ENCODE results near the gene BBS2. TPM values are rescaled to one million over a fixed set of nuclear protein-coding genes. Genes with fewer than 3 reads are reported as not detected.
A peak's percentile ranks its signal among the peaks of the same experiment; 100 is the strongest.

The BBS2 gene
- total RNA-seq, 1 experiment from 2014 or later: 24.0 TPM

- intact Hi-C loops (cut with micrococcal nuclease; ENCODE audit: unreplicated experiment): no loop called here
- ATAC-seq (no peak), DNase-seq (ENCODE audit: low read depth, low spot score) (no peak)
- TF ChIP-seq POLR2AphosphoS5 (IDR thresholded peaks at IDR 0.05; ENCODE audit: low read depth, low read length): no peak
- no peak for TF ChIP-seq SIN3A (IDR thresholded peaks at IDR 0.05; ENCODE audit: borderline replicate concordance, insufficient read depth, low read depth, low read length)
- no peak for TF ChIP-seq CTCF (IDR thresholded peaks at IDR 0.05)
- TF ChIP-seq REST (IDR thresholded peaks at IDR 0.05; ENCODE audit: insufficient read depth in 1 of 2, low read depth in 2 of 2, low read length in 1 of 2): no peak
- TF ChIP-seq TCF7L2 (IDR thresholded peaks at IDR 0.05; ENCODE audit: low read depth, low read length): no peak
- H3K9me3 ChIP-seq (ENCODE audit: control insufficient read depth, insufficient read depth, low read depth, low read length): no peaks in the 10 kb centered on the region
- ChIA-PET CTCF (no interaction called here), POLR2A (no interaction called here)
- in situ Hi-C loops (cut with HindIII; ENCODE audit: low pct_unique_long_range_greater_than_20kb, low sequenced_read_pairs): no loop called here
- no peak overlapping the region for H3K4me3 ChIP-seq (ENCODE audit: low read depth in 2 of 2, low read length in 2 of 2)
- BruUV-seq (replicated peaks): no TSS peak
- H3K27me3 ChIP-seq (ENCODE audit: control insufficient read depth, insufficient read depth, low read length): no peaks in the 10 kb centered on the region
- H3K36me3 ChIP-seq (ENCODE audit: control insufficient read depth, insufficient read depth, low read length): no peaks in the 10 kb centered on the region
- no peak overlapping the region for H3K27ac ChIP-seq (ENCODE audit: low read length)
- peaks cover 4% of the 10 kb centered on the region; the same call in 1 of the 2 replicates for H3K4me1 ChIP-seq (ENCODE audit: control insufficient read depth, insufficient read depth, low read length)
Observed at GRCh38 chr16:56525236-56525635, 5.4 kb upstream of the BBS2 start.

DNA sequence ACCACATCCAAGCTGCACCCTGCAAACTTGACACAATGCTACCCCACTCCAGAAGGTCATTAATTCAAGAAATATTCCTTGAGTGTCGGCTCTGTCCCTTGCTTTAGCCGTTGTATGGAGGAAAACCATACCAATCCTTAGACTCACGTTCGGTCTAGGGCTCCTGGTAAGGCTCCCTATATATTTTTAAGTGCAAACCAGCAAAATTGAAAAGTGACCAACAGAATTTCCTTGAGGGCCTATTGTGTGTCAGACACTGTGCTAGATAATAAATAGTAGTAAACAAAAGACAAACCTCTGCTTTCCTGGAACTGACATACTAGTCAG is 390 bp upstream of the BBS2 start:
- Histone ChIP-seq H3K27ac (ENCODE audit: low read length) (peak overlapping the region; percentile 90), H3K27me3 (ENCODE audit: control insufficient read depth, insufficient read depth, low read length) (no peaks in the 10 kb centered on the region), H3K4me3 (ENCODE audit: low read depth in 2 of 2, low read length in 2 of 2) (peak overlapping the region; percentile 76 to 78), H3K9me3 (ENCODE audit: control insufficient read depth, insufficient read depth, low read depth, low read length) (no peaks in the 10 kb centered on the region), H3K36me3 (ENCODE audit: control insufficient read depth, insufficient read depth, low read length) (no peaks in the 10 kb centered on the region; the same call in 1 of the 2 replicates), H3K4me1 (ENCODE audit: control insufficient read depth, insufficient read depth, low read length) (peaks cover 27% of the 10 kb centered on the region)
- in situ Hi-C loops (cut with HindIII; ENCODE audit: low pct_unique_long_range_greater_than_20kb, low sequenced_read_pairs): no loop called here
- POLR2A ChIA-PET: no interaction called here
- no peak for DNase-seq (ENCODE audit: low read depth, low spot score)
- CTCF ChIA-PET: no interaction called here
- peak; percentile 69 for ATAC-seq
- BruUV-seq (replicated peaks): no TSS peak
- intact Hi-C loops (cut with micrococcal nuclease; ENCODE audit: unreplicated experiment): no loop called here
- TF ChIP-seq SIN3A (IDR thresholded peaks at IDR 0.05; ENCODE audit: borderline replicate concordance, insufficient read depth, low read depth, low read length) (no peak), TCF7L2 (IDR thresholded peaks at IDR 0.05; ENCODE audit: low read depth, low read length) (no peak), POLR2AphosphoS5 (IDR thresholded peaks at IDR 0.05; ENCODE audit: low read depth, low read length) (no peak), REST (IDR thresholded peaks at IDR 0.05; ENCODE audit: insufficient read depth in 1 of 2, low read depth in 2 of 2, low read length in 1 of 2) (no peak), CTCF (IDR thresholded peaks at IDR 0.05) (no peak)
